ENCODE measurements around the gene NDRG4.

DNA sequence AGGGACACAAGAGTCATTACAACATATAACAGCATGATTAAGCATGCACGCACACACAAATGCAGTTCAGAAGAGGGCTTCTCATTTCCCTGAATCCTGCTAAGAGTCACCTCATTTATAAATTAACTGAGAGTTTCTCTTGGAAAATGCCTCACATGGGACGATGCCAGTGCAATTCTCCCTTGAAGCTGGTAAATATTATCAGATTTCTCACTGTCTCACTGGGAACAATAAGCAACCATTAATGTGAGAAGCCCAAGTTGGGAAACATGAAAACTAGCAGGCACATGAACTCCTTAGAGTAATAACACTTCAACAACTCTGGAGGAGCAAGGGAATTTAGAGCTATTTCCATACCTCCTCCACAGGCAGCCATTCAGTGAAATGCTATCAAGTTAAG lies 41.8 kb downstream of the NDRG4 start:
- TF ChIP-seq EZH2 (IDR thresholded peaks at IDR 0.05) = no peak
- no peak for TF ChIP-seq ZNF274 (IDR thresholded peaks at IDR 0.05; ENCODE audit: low read depth, low read length)
- TF ChIP-seq, protein P1, sequence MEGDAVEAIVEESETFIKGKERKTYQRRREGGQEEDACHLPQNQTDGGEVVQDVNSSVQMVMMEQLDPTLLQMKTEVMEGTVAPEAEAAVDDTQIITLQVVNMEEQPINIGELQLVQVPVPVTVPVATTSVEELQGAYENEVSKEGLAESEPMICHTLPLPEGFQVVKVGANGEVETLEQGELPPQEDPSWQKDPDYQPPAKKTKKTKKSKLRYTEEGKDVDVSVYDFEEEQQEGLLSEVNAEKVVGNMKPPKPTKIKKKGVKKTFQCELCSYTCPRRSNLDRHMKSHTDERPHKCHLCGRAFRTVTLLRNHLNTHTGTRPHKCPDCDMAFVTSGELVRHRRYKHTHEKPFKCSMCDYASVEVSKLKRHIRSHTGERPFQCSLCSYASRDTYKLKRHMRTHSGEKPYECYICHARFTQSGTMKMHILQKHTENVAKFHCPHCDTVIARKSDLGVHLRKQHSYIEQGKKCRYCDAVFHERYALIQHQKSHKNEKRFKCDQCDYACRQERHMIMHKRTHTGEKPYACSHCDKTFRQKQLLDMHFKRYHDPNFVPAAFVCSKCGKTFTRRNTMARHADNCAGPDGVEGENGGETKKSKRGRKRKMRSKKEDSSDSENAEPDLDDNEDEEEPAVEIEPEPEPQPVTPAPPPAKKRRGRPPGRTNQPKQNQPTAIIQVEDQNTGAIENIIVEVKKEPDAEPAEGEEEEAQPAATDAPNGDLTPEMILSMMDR (IDR thresholded peaks at IDR 0.05 in 2 of 3, conservative IDR thresholded peaks at IDR 0.05 in 1 of 3; ENCODE audit: borderline replicate concordance in 1 of 3, insufficient read depth in 1 of 3, low read depth in 2 of 3, low read length in 2 of 3) = no peak
- no peak for TF ChIP-seq CEBPB (IDR thresholded peaks at IDR 0.05; ENCODE audit: low read depth)
- TF ChIP-seq SIN3A (IDR thresholded peaks at IDR 0.05; ENCODE audit: low read depth) = no peak
- TF ChIP-seq ATF3 (IDR thresholded peaks at IDR 0.05) = no peak
- TF ChIP-seq POLR2A (IDR thresholded peaks at IDR 0.05; ENCODE audit: borderline replicate concordance, extremely low read depth, insufficient read depth, insufficient read length) = no peak
- TF ChIP-seq FOSL1 (IDR thresholded peaks at IDR 0.05; ENCODE audit: low read depth) = no peak
- no peak for TF ChIP-seq SP1 (IDR thresholded peaks at IDR 0.05; ENCODE audit: low read depth)
- TF ChIP-seq YY1 (IDR thresholded peaks at IDR 0.05; ENCODE audit: extremely low read depth, insufficient replicate concordance, low read depth, low read length) = no peak

Measured in HCT116 (cell line).